ENCODE results near the gene BAK1.

GRCh38 chr6:33616913-33617312, 36.8 kb upstream of the BAK1 start:
- no peak for TF ChIP-seq CTCF (conservative IDR thresholded peaks at IDR 0.05; ENCODE audit: low read depth, low read length)
- no peak for TF ChIP-seq EZH2 (IDR thresholded peaks at IDR 0.05; ENCODE audit: low read length, unreplicated experiment)
- TF ChIP-seq EZH2phosphoT487 (IDR thresholded peaks at IDR 0.05; ENCODE audit: borderline replicate concordance, low read length), result no peak

Measured in PC-3 (cell line).